GM12875 (cell line): ENCODE measurements around the gene DLG3.

Experiments used
- H3K4me3 ChIP-seq: one replicate; pipeline ENCODE4 v1.5.1; 2011; ENCODE audit warnings: low read depth, low read length, control low read depth
- TF ChIP-seq, protein P1 (sequence below): IDR thresholded peaks from 2 replicates; pipeline ENCODE4 v1.5.1; 2011; ENCODE audit warnings: low read depth, mild to moderate bottlenecking, control low read depth, inconsistent platforms, low read length, moderate library complexity, borderline replicate concordance; ENCODE audit not compliant: insufficient read depth

The DLG3 gene

DNA sequence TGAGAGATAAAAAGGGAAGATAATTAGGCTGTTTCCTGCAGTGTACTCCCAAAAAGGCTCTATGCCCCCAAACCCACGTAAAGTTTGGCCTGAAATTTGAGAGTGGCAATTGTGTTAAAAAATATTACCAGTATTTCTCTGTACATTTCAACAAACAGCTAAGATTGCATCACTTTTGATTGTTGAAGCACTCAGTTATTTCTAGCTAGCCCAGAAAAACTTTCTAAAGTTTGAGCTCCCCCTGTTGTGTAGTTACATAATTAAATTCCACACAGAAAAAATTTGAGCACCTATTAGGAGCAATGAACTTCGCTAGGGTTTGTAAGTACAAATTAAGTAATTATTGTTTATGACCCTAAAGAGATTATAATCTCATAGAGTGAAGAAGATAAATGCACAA is 109.4 kb downstream of the DLG3 start:
- TF ChIP-seq, protein P1, sequence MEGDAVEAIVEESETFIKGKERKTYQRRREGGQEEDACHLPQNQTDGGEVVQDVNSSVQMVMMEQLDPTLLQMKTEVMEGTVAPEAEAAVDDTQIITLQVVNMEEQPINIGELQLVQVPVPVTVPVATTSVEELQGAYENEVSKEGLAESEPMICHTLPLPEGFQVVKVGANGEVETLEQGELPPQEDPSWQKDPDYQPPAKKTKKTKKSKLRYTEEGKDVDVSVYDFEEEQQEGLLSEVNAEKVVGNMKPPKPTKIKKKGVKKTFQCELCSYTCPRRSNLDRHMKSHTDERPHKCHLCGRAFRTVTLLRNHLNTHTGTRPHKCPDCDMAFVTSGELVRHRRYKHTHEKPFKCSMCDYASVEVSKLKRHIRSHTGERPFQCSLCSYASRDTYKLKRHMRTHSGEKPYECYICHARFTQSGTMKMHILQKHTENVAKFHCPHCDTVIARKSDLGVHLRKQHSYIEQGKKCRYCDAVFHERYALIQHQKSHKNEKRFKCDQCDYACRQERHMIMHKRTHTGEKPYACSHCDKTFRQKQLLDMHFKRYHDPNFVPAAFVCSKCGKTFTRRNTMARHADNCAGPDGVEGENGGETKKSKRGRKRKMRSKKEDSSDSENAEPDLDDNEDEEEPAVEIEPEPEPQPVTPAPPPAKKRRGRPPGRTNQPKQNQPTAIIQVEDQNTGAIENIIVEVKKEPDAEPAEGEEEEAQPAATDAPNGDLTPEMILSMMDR = no peak
- H3K4me3 ChIP-seq = no peak overlapping the region

GRCh38 chrX:70554523-70554922 is 109.9 kb downstream of the DLG3 start:
- TF ChIP-seq, protein P1 = no peak
- no peak overlapping the region for H3K4me3 ChIP-seq

GRCh38 chrX:70554948-70555347 is 110.3 kb downstream of the DLG3 start:
- TF ChIP-seq, protein P1 = no peak
- H3K4me3 ChIP-seq = no peak overlapping the region
